Lower leg skin (tissue), 3 donors: ENCODE data around the gene STX18.

ENCODE experiments used
- CTCF ChIP-seq, 3 donors: fragments of 450-650 bp; IDR thresholded peaks; one replicate each; pipeline ENCODE4 v1.5.1; 2016; ENCODE audit warnings: antibody characterized with exemption in 3 of 3, mild to moderate bottlenecking in 3 of 3, moderate library complexity in 2 of 3
- POLR2A ChIP-seq, 2 donors: fragments of 450-650 bp; IDR thresholded peaks; one replicate each; pipeline ENCODE4 v1.6.1; 2016 to 2017; ENCODE audit warnings: antibody characterized with exemption in 2 of 2, mild to moderate bottlenecking in 1 of 2, moderate library complexity in 1 of 2

DNA sequence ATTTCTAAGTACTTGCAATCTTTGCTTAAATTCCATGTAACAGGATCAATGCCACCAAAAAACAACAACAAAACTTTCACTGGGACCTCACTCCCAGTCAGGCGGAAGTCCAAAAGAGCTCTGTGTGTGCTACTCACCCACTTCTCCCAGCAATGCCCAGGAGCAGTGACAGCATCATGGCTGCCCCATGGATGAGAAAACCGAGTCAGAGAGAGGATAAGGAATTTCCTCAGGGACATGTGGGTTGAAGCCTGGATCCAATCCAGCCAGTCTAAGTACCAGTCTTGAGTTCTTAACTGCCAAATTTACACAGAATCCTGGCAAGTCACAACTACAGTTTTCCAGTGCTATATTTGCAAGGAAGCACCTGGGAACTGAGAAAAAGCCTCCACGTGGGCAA lies 64.5 kb downstream of the STX18 start:
- TF ChIP-seq POLR2A (IDR thresholded peaks at IDR 0.05) (no peak), CTCF (IDR thresholded peaks at IDR 0.05) (no peak)
